Prostate gland (tissue), 2 donors: ENCODE measurements around the gene GRK4. TPM values are rescaled to one million over a fixed set of nuclear protein-coding genes. Genes with fewer than 3 reads are reported as not detected.
"Not testable (repeated sequence)": the region's sequence is repeated elsewhere in the genome, so short reads cannot be mapped to it uniquely, and the experiment has no call there.

Experiments used
- DNase-seq: peaks from one replicate; pipeline ENCODE4 v3.0.0-alpha.2; 2019; ENCODE audit warnings: low spot score
- H3K27ac ChIP-seq, 2 donors: fragments of 200-600 bp; sonication (generic); 2 replicates each; pipeline ENCODE4 v1.5.1; 2017 to 2019
- H3K27me3 ChIP-seq: fragments of 200-600 bp; sonication (generic); replicated peaks from 2 replicates; pipeline ENCODE4 v1.5.1; 2019; ENCODE audit not compliant: insufficient read depth
- H3K36me3 ChIP-seq, 2 donors: fragments of 200-600 bp; sonication (generic); 1 replicate in 1 of 2; 2 replicates in 1 of 2; pipeline versions ENCODE4 v1.5.1 to v1.8.1; 2017 to 2019
- H3K4me1 ChIP-seq: fragments of 200-600 bp; sonication (generic); replicated peaks from 2 replicates; pipeline ENCODE4 v1.5.1; 2019
- H3K4me3 ChIP-seq, 2 donors: fragments of 200-600 bp; sonication (generic); 2 replicates each; pipeline ENCODE4 v1.5.1; 2017 to 2019
- H3K9me3 ChIP-seq: fragments of 200-600 bp; sonication (generic); 2 replicates; pipeline ENCODE4 v1.5.1; 2017
- POLR2A ChIP-seq: fragments of 450-650 bp; IDR thresholded peaks from one replicate; pipeline ENCODE4 v1.6.1; 2016; ENCODE audit warnings: antibody characterized with exemption, mild to moderate bottlenecking
- POLR2AphosphoS5 ChIP-seq: sonication (generic); formaldehyde crosslinking; IDR thresholded peaks from one replicate; pipeline ENCODE4 v1.6.1; 2017; ENCODE audit warnings: antibody characterized with exemption
- WGBS: methylation state at CpG from one replicate; pipeline ENCODE4 v1.1.5; 2018; 5-methylcytosine and 5-hydroxymethylcytosine counted together
- intact Hi-C: fragments of 100-400 bp; cut with DNase I; formaldehyde crosslinking; loops from one replicate; pipeline ENCODE4 v1.14.2; 2022
- total RNA-seq, 2 donors: library from RNA; depleted of rRNA; stranded (reverse); fragments of >200 nt; gene quantifications; one replicate each; pipeline ENCODE4 v1.1.0, GENCODE V29; 2016
- TF ChIP-seq, protein P1 (sequence below), 4 experiments: fragments of 200-600 bp in 2 of 4; fragments of 450-650 bp in 2 of 4; sonication (generic) in 2 of 4; IDR thresholded peaks; 1 replicate in 3 of 4; 2 replicates in 1 of 4; pipeline ENCODE4 v1.5.1; 2016 to 2019; ENCODE audit warnings: antibody characterized with exemption in 4 of 4, mild to moderate bottlenecking in 2 of 4, moderate library complexity in 2 of 4

Gene GRK4
- total RNA-seq: 10 to 100 TPM in 1 of 2 donors, 1 to 10 TPM in 1; 3.4 to 18.9 TPM

DNA sequence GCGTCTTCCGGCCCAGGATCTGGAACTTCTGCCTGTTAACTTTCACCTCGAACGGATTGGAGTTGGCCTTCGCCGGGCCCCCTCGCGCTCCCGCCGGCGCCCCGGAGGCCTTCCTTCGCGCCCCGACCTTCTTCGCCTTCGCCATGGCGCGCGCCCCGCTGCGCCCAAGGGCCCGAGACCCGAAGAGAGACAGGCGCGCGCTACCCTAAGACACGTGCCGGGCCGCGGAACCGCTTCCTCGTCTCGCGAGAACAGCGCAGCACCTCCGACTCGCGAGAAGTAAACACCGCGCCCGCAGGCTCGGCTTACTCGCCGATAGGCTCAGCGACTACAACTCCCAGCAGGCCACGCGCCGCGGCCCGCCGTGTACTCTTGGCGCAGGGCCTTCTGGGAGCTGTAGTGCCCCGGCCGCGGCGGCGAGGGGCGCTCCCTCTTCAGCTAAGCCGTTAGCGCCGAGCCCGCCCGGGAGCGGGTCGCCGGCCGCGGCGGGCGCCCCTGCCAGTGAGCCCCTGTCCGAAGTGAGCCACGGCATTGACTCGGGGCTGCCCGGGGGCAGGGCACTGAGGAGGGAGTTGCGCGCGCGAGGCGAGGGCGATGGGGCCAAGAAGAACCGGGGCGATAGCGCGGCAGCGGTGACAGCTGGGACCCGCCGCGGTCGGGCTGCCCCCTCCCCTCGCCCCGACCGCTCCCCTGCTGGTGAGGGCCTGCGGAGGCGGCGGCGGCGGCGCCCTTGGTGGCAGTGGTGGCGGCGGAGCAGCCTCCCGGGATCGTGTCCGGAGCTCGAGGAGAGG lies at the start of gene GRK4, which contains the start of gene NOP14:
Gene GRK4 (plus strand): TSS at position 397 of the 791 bp plus-strand sequence. CDS start 500 bp downstream, outside the sequence.
Gene NOP14 (minus strand): TSS at position 232 of the 791 bp plus-strand sequence. CDS start 87 bp downstream, at position 145.
- under 1% methylated on average over 95 of the region's 105 CpGs for WGBS
- Histone ChIP-seq H3K4me3 (peak within 1 kb of the TSS; percentile 97), H3K4me1 (no peaks in the 10 kb centered on the region), H3K9me3 (no peaks in the 10 kb centered on the region), H3K36me3 (no peaks in the 10 kb centered on the region), H3K27ac (peak within 1 kb of the TSS; percentile 71 to 72), H3K27me3 (no peaks in the 10 kb centered on the region)
- peak; percentile 98 for DNase-seq
- intact Hi-C loops: loop anchor here (5.0 kb wide), 2 partner anchors 201 to 546 kb away; partner anchors contain the start of genes CFAP99 and ZFYVE28
- TF ChIP-seq, protein P1, sequence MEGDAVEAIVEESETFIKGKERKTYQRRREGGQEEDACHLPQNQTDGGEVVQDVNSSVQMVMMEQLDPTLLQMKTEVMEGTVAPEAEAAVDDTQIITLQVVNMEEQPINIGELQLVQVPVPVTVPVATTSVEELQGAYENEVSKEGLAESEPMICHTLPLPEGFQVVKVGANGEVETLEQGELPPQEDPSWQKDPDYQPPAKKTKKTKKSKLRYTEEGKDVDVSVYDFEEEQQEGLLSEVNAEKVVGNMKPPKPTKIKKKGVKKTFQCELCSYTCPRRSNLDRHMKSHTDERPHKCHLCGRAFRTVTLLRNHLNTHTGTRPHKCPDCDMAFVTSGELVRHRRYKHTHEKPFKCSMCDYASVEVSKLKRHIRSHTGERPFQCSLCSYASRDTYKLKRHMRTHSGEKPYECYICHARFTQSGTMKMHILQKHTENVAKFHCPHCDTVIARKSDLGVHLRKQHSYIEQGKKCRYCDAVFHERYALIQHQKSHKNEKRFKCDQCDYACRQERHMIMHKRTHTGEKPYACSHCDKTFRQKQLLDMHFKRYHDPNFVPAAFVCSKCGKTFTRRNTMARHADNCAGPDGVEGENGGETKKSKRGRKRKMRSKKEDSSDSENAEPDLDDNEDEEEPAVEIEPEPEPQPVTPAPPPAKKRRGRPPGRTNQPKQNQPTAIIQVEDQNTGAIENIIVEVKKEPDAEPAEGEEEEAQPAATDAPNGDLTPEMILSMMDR (IDR thresholded peaks at IDR 0.05): peak in 3 of 4 experiments; percentile 43 to 64 (median 45)
- TF ChIP-seq POLR2AphosphoS5 (peak; percentile 97), POLR2A (peak; percentile 36)

DNA sequence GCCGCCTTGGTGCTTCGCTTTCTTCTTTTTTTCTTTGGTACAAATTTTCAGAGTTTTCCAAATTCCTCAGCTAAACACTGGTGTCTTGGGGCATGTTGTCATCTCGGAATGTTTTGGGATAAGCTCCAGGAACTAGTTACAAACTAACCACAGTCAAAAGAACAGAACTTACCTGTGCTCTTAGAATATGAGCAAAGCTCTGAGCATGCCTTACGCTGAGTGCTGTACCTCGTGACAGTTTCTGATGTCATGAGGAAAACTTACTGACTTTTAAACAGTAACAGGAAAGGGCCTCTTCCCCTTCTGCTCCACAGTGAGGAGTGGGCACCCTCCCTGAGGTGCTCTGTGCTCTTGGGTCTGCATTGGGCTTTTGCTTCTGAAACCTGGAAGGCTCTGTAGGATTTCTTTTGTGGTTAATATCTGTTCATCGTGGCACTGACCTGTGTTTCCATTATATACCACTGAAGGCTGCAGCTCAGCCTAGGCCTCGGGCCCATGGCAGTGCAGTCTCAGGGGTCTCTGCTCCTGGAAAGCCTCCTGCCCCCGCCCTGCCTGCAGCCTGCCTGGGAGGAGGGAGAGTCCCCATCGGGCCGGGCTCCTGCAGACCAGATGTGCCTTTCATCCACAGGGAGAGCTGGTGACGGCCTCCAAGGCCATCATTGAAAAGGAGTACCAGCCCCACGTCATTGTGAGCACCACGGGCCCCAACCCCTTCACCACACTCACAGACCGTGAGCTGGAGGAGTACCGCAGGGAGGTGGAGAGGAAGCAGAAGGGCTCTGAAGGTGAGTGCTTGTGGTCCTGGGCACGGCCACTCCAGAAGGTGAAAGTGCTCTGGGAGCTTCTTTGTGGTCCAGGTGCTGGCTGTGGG lies 48.9 kb upstream of the GRK4 start:
- 81% methylated on average over 16 of the region's 16 CpGs for WGBS
- Histone ChIP-seq H3K27ac (no peak overlapping the region), H3K4me1 (no peaks in the 10 kb centered on the region), H3K9me3 (no peaks in the 10 kb centered on the region), H3K27me3 (no peaks in the 10 kb centered on the region), H3K36me3 (peaks cover 0 to 10% of the 10 kb centered on the region in 2 donors), H3K4me3 (no peak overlapping the region)
- DNase-seq: no peak
- intact Hi-C loops: no loop called here
- TF ChIP-seq, protein P1 (IDR thresholded peaks at IDR 0.05): no peak
- TF ChIP-seq POLR2AphosphoS5 (no peak), POLR2A (no peak)

DNA sequence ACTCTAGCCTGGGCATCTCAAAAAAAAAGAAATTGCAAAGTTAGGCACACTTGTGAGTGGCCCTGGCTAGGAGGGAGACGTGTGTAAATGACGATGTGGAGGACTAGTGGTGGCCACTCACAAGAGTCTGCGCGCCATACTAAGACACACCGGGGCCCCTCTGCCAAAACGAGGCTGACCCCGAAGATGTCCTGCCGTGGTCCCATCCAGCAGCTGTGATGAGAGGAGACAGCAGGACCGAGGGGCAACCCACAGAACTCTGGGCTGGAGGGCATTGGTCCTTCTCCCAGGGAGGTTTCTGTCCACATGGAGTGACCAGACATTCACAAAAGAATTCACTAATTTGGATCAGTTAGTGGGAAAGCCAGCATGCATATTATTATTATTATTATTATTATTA lies 47.6 kb upstream of the GRK4 start:
- no peaks in the 10 kb centered on the region for H3K27me3 ChIP-seq
- no peaks in the 10 kb centered on the region for H3K4me1 ChIP-seq
- H3K36me3 ChIP-seq: peaks cover 0 to 4% of the 10 kb centered on the region in 2 donors
- no peak overlapping the region for H3K4me3 ChIP-seq
- no peaks in the 10 kb centered on the region for H3K9me3 ChIP-seq
- no peak for DNase-seq
- TF ChIP-seq POLR2AphosphoS5 (no peak), POLR2A (no peak)
- TF ChIP-seq, protein P1 (IDR thresholded peaks at IDR 0.05): no peak
- no peak overlapping the region for H3K27ac ChIP-seq
- intact Hi-C loops: no loop called here
- WGBS: 89% methylated on average over 9 of the region's 9 CpGs

DNA sequence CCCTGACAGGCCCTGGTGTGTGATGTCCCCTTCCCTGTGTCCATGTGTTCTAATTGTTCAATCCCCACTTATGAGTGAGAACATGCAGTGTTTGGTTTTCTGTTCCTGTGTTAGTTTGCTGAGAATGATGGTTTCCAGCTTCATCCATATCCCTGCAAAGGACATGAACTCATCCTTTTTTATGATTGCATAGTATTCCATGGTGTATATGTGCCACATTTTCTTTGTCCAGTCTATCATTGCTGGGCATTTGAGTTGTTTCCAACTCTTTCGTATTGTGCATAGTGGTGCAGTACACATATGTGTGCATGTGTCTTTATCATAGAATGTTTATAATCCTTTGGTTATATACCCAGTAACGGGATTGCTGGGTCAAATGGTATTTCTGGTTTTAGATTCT lies 46.7 kb upstream of the GRK4 start:
- H3K4me3 ChIP-seq, H3K27me3 ChIP-seq, DNase-seq, intact Hi-C loops, H3K27ac ChIP-seq, H3K4me1 ChIP-seq, H3K9me3 ChIP-seq, H3K36me3 ChIP-seq: not testable (repeated sequence)
- 97% methylated on average over 2 of the region's 2 CpGs for WGBS

DNA sequence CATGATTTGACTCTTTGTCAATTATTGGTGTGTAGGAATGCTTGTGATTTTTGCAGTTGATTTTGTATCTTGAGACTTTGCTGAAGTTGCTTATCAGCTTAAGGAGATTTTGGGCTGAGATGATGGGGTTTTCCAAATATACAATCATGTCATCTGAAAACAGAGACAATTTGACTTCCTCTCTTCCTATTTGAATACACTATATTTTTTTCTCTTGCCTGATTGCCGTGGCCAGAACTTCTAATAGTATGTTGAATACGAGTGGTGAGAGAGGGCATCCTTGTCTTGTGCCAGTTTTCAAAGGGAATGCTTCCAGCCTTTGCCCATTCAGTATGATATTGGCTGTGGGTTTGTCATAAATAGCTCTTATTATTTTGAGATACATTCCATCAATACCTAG lies 45.1 kb upstream of the GRK4 start:
- H3K27me3 ChIP-seq, H3K27ac ChIP-seq, H3K4me1 ChIP-seq, H3K36me3 ChIP-seq, DNase-seq, intact Hi-C loops, H3K4me3 ChIP-seq, H3K9me3 ChIP-seq: not testable (repeated sequence)
- WGBS: 87% methylated on average over 2 of the region's 2 CpGs

DNA sequence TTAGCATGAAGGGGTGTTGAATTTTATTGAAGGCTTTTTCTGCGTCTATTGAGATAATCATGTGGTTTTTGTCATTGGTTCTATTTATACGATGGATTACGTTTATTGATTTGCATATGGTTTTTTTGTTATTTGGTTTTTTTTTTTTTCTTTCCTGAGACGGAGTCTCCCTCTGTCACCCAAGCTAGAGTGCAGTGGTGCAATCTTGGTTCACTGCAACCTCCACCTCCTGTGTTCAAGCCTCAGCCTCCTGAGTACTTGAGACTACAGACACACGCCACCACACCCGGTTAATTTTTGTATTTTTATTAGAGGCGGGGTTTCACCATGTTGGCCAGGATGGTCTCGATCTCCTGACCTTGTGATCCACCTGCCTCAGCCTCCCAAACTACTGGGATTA lies 44.7 kb upstream of the GRK4 start:
- H3K4me1 ChIP-seq, intact Hi-C loops: not testable (repeated sequence)

DNA sequence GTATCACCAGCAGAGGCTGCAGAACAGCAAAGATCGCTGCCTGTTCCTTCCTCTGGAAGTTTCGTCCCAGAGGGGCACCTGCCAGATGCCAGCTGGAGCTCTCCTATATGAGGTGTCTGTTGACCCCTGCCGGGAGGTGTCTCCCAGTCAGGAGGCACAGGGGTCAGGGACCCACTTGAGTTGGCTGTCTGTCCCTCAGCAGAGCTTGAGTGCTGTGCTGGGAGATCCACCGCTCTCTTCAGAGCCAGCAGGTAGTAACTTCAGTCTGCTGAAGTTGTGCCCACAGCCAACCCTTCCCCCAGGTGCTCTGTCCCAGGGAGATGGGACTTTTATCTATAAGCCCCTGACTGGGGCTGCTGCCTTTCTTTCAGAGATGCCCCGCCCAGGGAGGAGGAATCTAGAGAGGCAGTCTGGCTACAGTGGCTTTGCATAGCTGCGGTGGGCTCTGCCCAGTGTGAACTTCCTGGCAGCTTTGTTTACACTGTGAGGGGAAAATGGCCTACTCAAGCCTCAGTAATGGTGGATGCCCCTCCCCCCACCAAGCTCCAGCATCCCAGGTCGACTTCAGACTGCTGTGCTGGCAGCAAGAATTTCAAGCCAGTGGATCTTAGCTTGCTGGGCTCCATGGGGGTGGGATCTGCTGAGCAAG lies 40.8 kb upstream of the GRK4 start:
- H3K36me3 ChIP-seq, H3K27ac ChIP-seq, H3K9me3 ChIP-seq, DNase-seq, H3K4me3 ChIP-seq, H3K4me1 ChIP-seq, H3K27me3 ChIP-seq, intact Hi-C loops: not testable (repeated sequence)
- WGBS: 65% methylated on average over 7 of the region's 7 CpGs

More for the DNA sequence above, 44.7 kb upstream of the GRK4 start:
- H3K9me3 ChIP-seq, H3K27ac ChIP-seq, H3K4me3 ChIP-seq, DNase-seq, H3K27me3 ChIP-seq, H3K36me3 ChIP-seq: not testable (repeated sequence)
- 93% methylated on average over 8 of the region's 8 CpGs for WGBS
